K562 (cell line): Measurements from ENCODE around the gene ZFHX2. TPM values are rescaled to one million over a fixed set of nuclear protein-coding genes. Genes with fewer than 3 reads are reported as not detected.

Experiments used
- ATAC-seq: fragments of 200-7000 bp; cut with Tn5 transposase; 3 replicates; pipeline ENCODE4 v1.9.1; 2020; ENCODE audit warnings: moderate library complexity
- BruUV-seq: library from RNA; stranded (reverse); fragments of 400-500 nt; replicated peaks from 2 replicates; lab custom pipeline; 2021; lab: Mats Ljungman, UMichigan
- CTCF ChIA-PET: fragments of 300-600 bp; formaldehyde crosslinking; extraction: SDS; loops from one replicate; lab custom pipeline; 2021; ENCODE audit warnings: low intra/inter-chr PET ratio; lab: Yijun Ruan, JAX
- POLR2A ChIA-PET: fragments of 300-600, 350-650 bp; sonication (Branson Sonifier 250); formaldehyde crosslinking; extraction: SDS; loops from one replicate; lab custom pipeline; 2021; ENCODE audit warnings: antibody characterized with exemption, inconsistent platforms; lab: Yijun Ruan, JAX
- DNase-seq, 4 experiments: peaks; one replicate each; pipeline versions ENCODE4 v3.0.0 to v3.0.0-alpha.2; 2011 to 2018; ENCODE audit warnings: low spot score in 3 of 4, mixed read lengths in 3 of 4; ENCODE audit errors: extremely low read depth in 1 of 4
- FAIRE-seq: peaks from 2 replicates; lab custom pipeline; 2011; peaks lifted over from hg19 to GRCh38; lab: Jason Lieb, UNC
- H2AFZ ChIP-seq: 2 replicates; pipeline ENCODE4 v1.6.0; 2011; ENCODE audit warnings: low read depth, low read length, control low read depth, inconsistent platforms
- H3K27ac ChIP-seq: fragments of 200-600 bp; 3 replicates; pipeline ENCODE4 v1.8.0; 2011; ENCODE audit warnings: low read depth, mild to moderate bottlenecking, control low read depth, inconsistent platforms, low read length, moderate library complexity, mixed read lengths; ENCODE audit errors: extremely low read depth
- H3K27me3 ChIP-seq, 2 experiments: fragments of 300-600 bp in 1 of 2; 2 replicates in 1 of 2; 3 replicates in 1 of 2; pipeline versions ENCODE4 v1.6.0 to v1.8.0; 2011; ENCODE audit warnings: inconsistent platforms in 2 of 2, low read length in 2 of 2, mild to moderate bottlenecking in 1 of 2, mixed read lengths in 1 of 2, moderate library complexity in 1 of 2; ENCODE audit not compliant: control insufficient read depth in 2 of 2, insufficient read depth in 2 of 2
- H3K36me3 ChIP-seq: fragments of 300-600 bp; 3 replicates; pipeline ENCODE4 v1.8.0; 2011; ENCODE audit warnings: mild to moderate bottlenecking, low read length, inconsistent platforms; ENCODE audit not compliant: control insufficient read depth, insufficient read depth
- H3K4me1 ChIP-seq, 2 experiments: fragments of 200-600 bp in 1 of 2; replicated peaks in 1 of 2; 2 replicates in 1 of 2; 3 replicates in 1 of 2; pipeline versions ENCODE4 v1.5.1 to v1.8.0; 2011; ENCODE audit warnings: inconsistent platforms in 2 of 2, low read length in 2 of 2, mild to moderate bottlenecking in 1 of 2, mixed read lengths in 1 of 2, moderate library complexity in 1 of 2; ENCODE audit not compliant: control insufficient read depth in 2 of 2, insufficient read depth in 2 of 2
- H3K4me2 ChIP-seq: 2 replicates; pipeline ENCODE4 v1.6.1; 2011; ENCODE audit warnings: low read length, control low read depth, inconsistent platforms, mixed read lengths; ENCODE audit not compliant: insufficient read depth
- H3K4me3 ChIP-seq: fragments of 200-600 bp; sonication (generic), shearing (Covaris generic); 2 replicates; pipeline ENCODE4 v1.5.1; 2016; ENCODE audit warnings: control low read depth, inconsistent platforms
- H3K79me2 ChIP-seq: fragments of 200-600 bp; 3 replicates; pipeline ENCODE4 v1.8.0; 2011; ENCODE audit warnings: low read length, inconsistent platforms; ENCODE audit not compliant: control insufficient read depth, insufficient read depth
- H3K9ac ChIP-seq, 2 experiments: 2 replicates each; pipeline versions ENCODE4 v1.6.0 to v1.6.1; 2011; ENCODE audit warnings: low read depth in 2 of 2, low read length in 2 of 2, control low read depth in 1 of 2, inconsistent platforms in 1 of 2, mild to moderate bottlenecking in 1 of 2, mixed read lengths in 1 of 2; ENCODE audit not compliant: insufficient read depth in 1 of 2
- H3K9me1 ChIP-seq: one replicate; pipeline ENCODE4 v1.6.0; 2011; ENCODE audit warnings: inconsistent platforms, mild to moderate bottlenecking, low read length, moderate library complexity; ENCODE audit not compliant: control insufficient read depth, insufficient read depth
- H3K9me3 ChIP-seq: replicated peaks from 2 replicates; pipeline ENCODE4 v1.5.1; 2011; ENCODE audit warnings: low read depth, low read length, inconsistent platforms; ENCODE audit not compliant: control insufficient read depth, insufficient read depth
- H4K20me1 ChIP-seq: replicated peaks from 2 replicates; pipeline ENCODE4 v1.6.1; 2011; ENCODE audit warnings: low read length, inconsistent platforms, mixed read lengths; ENCODE audit not compliant: control insufficient read depth, insufficient read depth
- POLR3G ChIP-seq: IDR thresholded peaks from 2 replicates; pipeline ENCODE4 v1.6.1; 2011; ENCODE audit not compliant: insufficient read length, insufficient replicate concordance; ENCODE audit errors: extremely low read depth
- SMAD1 ChIP-seq: fragments of 150-350 bp; IDR thresholded peaks from 2 replicates; pipeline ENCODE4 v1.6.1; 2014; ENCODE audit warnings: low read length, low read depth; ENCODE audit not compliant: partially characterized antibody
- SPI1 ChIP-seq: IDR thresholded peaks from 2 replicates; pipeline ENCODE4 v1.6.1; 2011; ENCODE audit warnings: low read depth, low read length, control low read depth, borderline replicate concordance
- ZNF584 ChIP-seq: fragments of 200-800 bp; sonication (Bioruptor generic); IDR thresholded peaks from 2 replicates; pipeline ENCODE4 v1.6.1; 2016; ENCODE audit warnings: low read depth, mild to moderate bottlenecking, missing genetic modification characterization, missing compliant biosample characterization
- WGBS: fragments of 100-300 bp; shearing (Covaris generic); methylation state at CpG from one replicate; pipeline ENCODE4 v1.1.6; 2016; ENCODE audit warnings: low coverage, mixed read lengths; ENCODE audit not compliant: insufficient coverage; ENCODE audit errors: missing lambda C conversion rate; 5-methylcytosine and 5-hydroxymethylcytosine counted together
- in situ Hi-C: fragments of 300-500 bp; cut with MboI; formaldehyde crosslinking; loops from 4 replicates; pipeline ENCODE4 v1.15.0; 2018; ENCODE audit warnings: inconsistent platforms, mixed read lengths
- intact Hi-C: fragments of 100-400 bp; cut with micrococcal nuclease; formaldehyde crosslinking; loops from 2 replicates; pipeline ENCODE4 v1.14.2; 2022
- polyA plus RNA-seq, 8 experiments: library from polyadenylated mRNA; depleted of rRNA in 4 of 8; stranded (reverse) in 5 of 8; unstranded in 3 of 8; fragments of >200 nt; fragmentation: Nextera tagmentation in 2 of 8; fragmentation: Illumina TruSeq in 1 of 8; extraction: Ambion mirVana in 2 of 8; extraction: Trizol in 1 of 8; gene quantifications; 2 replicates each; pipeline versions ENCODE4 v1.2.1 to v1.2.3, GENCODE V29; 2011 to 2014; ENCODE audit warnings: inconsistent platforms in 1 of 8, missing spikeins in 1 of 8
- total RNA-seq, 7 experiments: library from RNA; depleted of rRNA in 6 of 7; stranded (reverse); fragments of >200 nt in 6 of 7; fragmentation: Illumina TruSeq in 2 of 7; extraction: Trizol in 2 of 7; gene quantifications; 2 replicates each; pipeline versions ENCODE4 v1.2.1 to v1.2.3, GENCODE V29; 2011 to 2021; ENCODE audit warnings: low replicate concordance in 1 of 7
- TF ChIP-seq, protein P1 (sequence below): fragments of 250-450 bp; sonication (Bioruptor Pico); IDR thresholded peaks from 2 replicates; pipeline ENCODE4 v1.8.0; 2021; ENCODE audit warnings: mild to moderate bottlenecking, moderate library complexity
- TF ChIP-seq, protein P2 (sequence below), 2 experiments: fragments of 150-350 bp in 1 of 2; IDR thresholded peaks; 2 replicates each; pipeline ENCODE4 v1.6.1; 2012 to 2016; ENCODE audit warnings: low read depth in 2 of 2, low read length in 2 of 2, mild to moderate bottlenecking in 1 of 2, moderate library complexity in 1 of 2

Gene ZFHX2
- total and polyA plus RNA-seq, 9 of the 15 experiments (the other 6 are each of a cell fraction or from before 2014, with no cell fraction given) = 0.06 to 0.11 (median 0.11) TPM; not detected in 4

DNA sequence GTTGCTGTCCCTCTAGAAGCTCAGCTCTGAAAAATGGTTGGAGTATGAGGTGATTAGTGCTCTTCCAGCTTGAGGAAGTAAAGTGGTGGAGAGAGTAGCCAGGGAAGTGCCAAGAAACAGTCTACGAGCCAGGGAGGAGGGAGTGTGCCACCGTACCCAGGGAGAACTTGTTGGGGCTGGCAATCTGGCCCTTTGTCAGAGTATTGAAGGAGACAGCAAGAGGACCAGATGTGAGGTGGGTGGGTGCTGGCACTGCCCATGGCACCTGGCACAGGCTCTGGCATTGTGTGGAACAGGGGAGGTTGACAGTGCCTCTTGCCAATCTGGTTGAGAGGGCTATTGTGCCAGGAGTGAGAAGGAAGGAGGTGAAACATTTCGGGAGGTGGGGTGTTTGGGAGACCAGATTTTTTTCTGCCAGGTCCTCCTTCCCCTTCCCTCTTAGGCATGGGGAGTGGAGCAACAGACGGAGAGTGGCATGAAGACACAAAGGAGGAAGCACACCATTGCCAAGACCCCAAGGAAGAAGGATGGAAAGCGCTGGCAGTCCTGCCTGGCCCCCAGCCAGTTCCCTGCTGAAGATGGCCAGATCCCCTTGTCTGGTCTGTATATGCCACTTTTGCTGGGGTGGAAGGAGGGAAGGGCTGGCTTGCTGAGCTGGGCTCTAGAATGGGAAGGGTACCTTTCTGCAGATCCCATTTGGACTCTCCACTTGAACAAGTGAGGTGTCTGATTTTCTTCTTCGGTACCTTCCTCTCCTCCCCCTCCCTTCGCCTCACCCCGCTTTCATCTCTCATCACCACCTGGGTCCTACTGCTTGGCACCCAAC lies 37.5 kb downstream of the ZFHX2 start:
- ChIA-PET CTCF (no interaction called here), POLR2A (interaction anchor here (0.7 to 0.9 kb wide), 2 partner anchors 18 kb away, joined by 3 to 4 read pairs; no protein-coding TSS in a partner anchor)
- Histone ChIP-seq H3K9me1 (no peaks in the 10 kb centered on the region), H3K79me2 (no peaks in the 10 kb centered on the region), H3K27ac (no peak overlapping the region), H3K36me3 (no peaks in the 10 kb centered on the region), H3K9ac (no peak overlapping the region), H3K4me3 (no peak overlapping the region), H2AFZ (no peak overlapping the region)
- intact Hi-C loops (no loop called here), in situ Hi-C loops (no loop called here)
- DNase-seq = no peak
- 37% methylated on average over 6 of the region's 8 CpGs for WGBS
- no TSS peak for BruUV-seq
- TF ChIP-seq SMAD1 = no peak
- TF ChIP-seq SPI1 = no peak
- TF ChIP-seq, protein P1, sequence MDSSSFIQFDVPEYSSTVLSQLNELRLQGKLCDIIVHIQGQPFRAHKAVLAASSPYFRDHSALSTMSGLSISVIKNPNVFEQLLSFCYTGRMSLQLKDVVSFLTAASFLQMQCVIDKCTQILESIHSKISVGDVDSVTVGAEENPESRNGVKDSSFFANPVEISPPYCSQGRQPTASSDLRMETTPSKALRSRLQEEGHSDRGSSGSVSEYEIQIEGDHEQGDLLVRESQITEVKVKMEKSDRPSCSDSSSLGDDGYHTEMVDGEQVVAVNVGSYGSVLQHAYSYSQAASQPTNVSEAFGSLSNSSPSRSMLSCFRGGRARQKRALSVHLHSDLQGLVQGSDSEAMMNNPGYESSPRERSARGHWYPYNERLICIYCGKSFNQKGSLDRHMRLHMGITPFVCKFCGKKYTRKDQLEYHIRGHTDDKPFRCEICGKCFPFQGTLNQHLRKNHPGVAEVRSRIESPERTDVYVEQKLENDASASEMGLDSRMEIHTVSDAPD (CRISPR knock-in tag) = no peak
- no peak for TF ChIP-seq POLR3G
- TF ChIP-seq, protein P2, sequence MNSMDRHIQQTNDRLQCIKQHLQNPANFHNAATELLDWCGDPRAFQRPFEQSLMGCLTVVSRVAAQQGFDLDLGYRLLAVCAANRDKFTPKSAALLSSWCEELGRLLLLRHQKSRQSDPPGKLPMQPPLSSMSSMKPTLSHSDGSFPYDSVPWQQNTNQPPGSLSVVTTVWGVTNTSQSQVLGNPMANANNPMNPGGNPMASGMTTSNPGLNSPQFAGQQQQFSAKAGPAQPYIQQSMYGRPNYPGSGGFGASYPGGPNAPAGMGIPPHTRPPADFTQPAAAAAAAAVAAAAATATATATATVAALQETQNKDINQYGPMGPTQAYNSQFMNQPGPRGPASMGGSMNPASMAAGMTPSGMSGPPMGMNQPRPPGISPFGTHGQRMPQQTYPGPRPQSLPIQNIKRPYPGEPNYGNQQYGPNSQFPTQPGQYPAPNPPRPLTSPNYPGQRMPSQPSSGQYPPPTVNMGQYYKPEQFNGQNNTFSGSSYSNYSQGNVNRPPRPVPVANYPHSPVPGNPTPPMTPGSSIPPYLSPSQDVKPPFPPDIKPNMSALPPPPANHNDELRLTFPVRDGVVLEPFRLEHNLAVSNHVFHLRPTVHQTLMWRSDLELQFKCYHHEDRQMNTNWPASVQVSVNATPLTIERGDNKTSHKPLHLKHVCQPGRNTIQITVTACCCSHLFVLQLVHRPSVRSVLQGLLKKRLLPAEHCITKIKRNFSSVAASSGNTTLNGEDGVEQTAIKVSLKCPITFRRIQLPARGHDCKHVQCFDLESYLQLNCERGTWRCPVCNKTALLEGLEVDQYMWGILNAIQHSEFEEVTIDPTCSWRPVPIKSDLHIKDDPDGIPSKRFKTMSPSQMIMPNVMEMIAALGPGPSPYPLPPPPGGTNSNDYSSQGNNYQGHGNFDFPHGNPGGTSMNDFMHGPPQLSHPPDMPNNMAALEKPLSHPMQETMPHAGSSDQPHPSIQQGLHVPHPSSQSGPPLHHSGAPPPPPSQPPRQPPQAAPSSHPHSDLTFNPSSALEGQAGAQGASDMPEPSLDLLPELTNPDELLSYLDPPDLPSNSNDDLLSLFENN (IDR thresholded peaks at IDR 0.05; ENCODE audit: low read depth in 2 of 2, low read length in 2 of 2) = no peak
- TF ChIP-seq ZNF584 (CRISPR knock-in tag) = no peak
- TF ChIP-seq, all 486 proteins: peak for 0
- H3K9me3 ChIP-seq = no peaks in the 10 kb centered on the region
- no peaks in the 10 kb centered on the region for H4K20me1 ChIP-seq
- no peak overlapping the region for H3K4me2 ChIP-seq
- ATAC-seq (no peak), FAIRE-seq (no peak)
- H3K4me1 ChIP-seq = no peaks in the 10 kb centered on the region; a peak in 1 of 5 replicates
- peaks cover 0 to 5% of the 10 kb centered on the region in 2 experiments; a peak in 1 of 5 replicates for H3K27me3 ChIP-seq
